GM10847 (cell line): Measurements from ENCODE around the gene CFAP210.

Experiments used
- POLR2A ChIP-seq: IDR thresholded peaks from 2 replicates; pipeline ENCODE4 v1.6.1; 2011; ENCODE audit not compliant: insufficient read length; ENCODE audit errors: extremely low read depth

Gene CFAP210

DNA sequence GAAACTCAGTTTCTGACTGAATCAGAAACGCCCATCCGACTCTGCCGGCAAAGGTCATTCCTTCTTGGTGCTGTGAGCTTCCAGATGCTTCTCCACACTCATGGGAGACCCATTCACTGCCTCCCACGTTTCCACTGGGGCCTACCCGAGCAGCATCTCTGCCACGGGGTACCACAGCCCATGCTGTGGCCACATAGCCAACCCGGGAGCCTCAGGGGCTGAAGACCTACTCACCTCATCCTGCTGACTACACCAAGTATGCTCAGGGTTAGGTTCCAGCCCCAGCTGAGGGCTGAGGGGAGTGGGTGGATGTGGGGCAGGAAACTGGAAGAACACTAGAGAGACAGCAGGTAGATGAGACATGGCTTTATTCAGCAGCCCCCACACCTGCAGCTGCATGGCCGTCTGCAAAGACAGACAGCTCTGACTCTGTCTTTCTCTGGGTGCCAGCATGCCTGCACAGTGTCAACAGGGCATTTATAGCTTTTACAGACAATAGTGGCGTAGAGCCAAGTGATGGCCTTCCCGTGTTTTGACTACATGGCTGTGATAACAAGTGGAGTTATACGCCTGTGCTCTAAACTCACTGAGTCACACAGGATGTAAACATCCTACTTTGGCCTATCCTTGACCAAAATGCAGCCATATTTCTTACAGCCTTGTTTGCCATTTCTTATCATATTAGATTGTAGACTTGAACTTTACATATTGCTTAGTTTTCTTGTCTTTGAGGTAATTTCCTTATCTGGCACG lies 22.9 kb upstream of the CFAP210 start:
- no peak for TF ChIP-seq POLR2A

DNA sequence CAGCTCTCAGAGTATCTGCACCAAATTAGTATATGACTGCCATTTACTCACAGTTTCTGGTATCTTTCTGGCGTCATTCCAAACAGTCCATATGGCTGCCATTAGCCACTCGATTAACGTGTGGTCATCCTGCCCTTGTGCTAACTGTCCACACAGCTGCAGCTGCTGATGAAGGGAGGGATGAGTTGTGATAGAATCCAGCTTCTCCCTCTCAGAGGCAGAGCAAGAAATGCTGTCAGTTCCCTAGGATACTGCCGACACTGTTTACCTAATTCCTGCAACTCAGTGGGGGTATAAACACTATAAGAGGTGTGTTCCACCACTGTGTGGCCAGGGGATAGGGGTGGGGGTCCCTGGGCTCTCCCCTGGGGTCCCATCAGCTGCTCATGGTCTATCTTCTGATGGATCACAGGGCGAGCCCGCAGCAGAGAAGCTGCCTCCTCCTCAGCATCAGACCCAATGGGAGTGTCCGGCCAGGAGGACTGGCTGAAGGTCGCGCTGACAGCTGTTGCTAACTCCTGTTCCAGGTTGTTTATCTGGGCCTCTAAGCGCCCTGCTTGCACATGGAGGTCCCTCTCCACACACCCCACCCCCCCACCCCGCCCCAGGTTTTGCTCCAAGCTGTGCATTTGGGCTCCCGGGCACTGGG lies 22.2 kb upstream of the CFAP210 start:
- no peak for TF ChIP-seq POLR2A

DNA sequence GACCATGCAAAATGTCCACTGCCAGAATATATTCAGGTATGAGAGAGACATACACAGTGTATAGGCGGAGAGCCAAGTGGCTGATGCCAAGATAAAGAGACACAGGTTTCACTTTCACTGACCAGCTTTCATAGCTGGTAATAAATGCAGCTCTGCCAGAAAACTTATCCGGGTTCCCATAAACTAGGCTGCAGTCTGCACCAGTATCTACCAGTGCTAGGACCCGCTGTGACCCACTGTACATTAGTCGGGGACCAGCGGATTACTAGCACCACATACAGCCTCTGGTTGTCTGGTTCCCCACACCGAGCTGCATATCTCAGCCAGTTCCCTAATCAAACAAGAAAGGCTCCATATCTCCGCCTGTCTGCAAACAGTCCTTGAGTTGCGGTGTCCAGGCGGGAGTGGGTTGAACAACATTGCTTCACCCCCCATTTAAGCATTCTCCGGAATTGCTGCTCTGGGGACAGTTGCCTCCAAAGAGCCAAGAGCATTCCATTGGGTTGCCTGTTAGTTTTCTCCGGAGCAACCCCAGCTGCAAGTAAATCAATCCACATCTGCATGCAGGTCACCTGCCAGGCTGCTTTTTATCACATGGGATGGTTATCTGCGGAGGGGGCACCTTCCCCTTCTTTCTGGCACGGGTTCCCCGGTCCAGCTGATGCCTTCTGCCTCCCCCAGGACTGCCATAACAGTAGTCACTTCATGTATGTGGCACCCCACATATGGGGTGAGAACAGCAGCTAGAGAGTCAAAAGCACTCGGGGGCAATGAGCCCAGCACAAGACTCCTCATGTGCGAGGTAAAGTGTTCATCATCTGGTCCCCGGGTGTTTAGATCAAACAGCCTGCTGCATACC lies 21.4 kb upstream of the CFAP210 start:
- TF ChIP-seq POLR2A: no peak

DNA sequence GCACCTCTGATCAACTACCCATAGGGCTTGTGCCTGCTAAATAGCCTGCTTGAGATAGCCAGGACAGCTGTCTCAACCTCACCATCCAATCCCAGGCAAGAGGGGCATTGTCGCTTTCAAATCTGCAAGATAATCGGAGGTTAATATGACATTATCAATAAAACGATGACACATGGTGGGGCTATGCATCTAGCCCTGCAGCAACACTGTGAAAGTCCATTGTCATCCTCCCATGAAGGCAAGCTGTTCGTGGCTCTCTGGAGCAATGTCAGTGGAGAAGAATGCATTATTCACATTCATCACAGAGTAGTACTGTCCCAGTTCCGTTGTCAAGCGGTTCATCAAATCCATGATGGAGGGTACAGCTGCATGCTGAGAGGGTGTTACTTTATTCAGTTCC lies 20.5 kb upstream of the CFAP210 start:
- TF ChIP-seq POLR2A: no peak

DNA sequence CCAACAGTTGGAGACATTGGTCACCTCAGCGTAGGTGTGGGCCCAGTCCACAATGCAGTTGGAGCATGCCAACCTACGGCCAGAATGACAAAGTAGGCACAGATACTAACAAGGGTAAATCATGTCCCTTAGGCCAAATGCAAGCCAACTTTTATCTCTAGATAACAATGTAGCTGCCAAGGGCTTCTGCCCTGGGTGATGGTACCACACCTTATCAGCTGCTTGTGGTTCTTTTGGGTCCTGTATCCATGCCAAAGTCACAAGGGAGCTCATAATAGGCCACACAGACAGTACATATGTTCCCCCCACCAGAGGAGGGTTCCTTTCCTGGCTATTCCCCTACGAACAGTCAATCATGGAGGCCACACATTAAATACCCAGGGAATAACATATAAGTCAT lies 19.1 kb upstream of the CFAP210 start:
- no peak for TF ChIP-seq POLR2A

DNA sequence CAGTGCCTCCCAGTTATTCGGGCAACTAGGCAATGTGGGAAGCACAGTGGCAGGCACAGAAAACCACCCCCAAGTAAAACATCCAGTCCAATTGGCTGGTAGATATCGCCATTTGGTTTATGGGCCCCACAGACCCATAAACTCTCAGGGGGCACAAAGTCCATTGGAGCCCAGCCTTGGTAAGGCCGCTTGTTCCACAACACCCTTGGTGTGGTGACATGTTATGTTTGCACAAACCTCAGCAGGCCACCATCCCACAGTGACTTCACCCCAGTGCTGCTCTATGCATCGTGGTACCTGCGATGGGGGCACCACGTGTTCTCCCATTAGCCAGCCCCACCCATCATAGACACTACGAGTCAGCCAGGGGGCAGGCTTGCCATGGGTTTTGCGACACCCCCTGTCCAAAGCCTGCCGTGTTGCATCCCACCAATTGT lies 18.6 kb upstream of the CFAP210 start:
- TF ChIP-seq POLR2A: no peak

DNA sequence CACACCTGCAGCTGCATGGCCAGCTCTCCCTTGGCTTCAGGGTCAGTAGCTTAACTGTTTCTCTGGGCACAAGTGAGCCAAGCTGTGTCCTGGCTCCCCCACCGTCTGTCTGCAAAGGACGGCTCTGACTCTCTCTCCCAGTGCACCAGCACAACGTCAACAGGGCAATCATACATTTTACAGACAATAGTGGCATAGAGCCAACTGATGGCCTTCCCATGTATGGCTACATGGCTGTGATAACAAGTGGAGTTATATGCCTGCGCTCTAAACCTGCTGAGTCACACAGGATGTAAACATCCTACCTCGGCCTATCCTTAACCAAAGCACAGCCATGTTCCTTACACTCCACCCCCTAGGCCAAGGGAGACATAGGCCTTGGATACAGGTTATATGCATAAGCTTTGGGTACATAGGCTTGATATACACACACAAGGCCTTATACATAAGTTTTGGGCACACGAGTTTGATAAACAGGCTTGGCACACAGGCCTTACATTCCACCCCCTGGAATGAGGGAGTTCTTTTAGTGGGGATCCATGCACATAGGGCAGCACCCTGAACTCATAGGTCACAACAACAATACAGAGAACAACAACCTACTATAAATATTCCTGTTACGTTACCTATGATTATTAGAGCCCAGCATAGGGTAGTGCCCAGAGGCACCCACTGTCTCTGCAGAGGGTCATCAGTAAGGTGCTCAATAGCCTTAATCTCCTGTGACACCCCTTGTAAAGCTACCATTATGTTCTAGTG lies 17.7 kb upstream of the CFAP210 start:
- TF ChIP-seq POLR2A: no peak

DNA sequence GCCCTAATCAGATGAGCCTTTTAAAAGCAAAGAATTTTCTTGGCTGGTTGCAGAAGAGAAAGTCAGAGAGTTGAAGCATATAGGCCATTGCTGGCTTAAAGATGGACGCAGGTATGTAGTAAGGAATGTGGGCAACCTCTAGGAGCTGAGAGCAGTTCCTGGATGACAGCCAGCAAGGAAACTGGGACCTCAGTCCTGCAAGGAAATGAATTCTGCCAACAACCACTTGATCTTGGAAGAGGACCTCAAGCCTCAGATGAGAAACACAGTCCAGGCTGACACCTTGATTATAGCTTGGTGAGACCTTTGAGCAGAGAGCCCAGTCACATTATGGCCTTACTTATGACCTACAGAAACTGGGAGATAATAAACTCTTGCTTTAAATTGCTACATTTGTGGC lies 15.8 kb upstream of the CFAP210 start:
- TF ChIP-seq POLR2A: no peak

DNA sequence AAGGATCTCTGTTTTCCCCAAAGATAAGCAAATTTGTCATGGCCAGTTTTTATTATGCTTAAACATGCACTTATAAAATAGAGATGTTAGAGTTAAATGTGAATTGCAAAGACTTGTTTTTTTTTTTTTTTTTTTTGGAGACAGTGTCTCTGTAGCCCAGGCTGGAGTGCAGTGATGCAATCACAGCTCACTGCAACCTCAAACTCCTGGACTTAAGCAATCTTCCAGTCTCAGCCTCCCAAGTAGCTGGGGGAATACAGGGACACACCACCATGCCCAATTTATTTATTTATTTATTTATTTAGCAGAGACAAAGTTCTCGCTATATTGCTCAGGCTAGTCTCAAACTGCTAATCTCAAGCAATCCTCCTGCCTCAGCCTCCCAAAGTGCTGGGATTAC lies 15.1 kb upstream of the CFAP210 start:
- no peak for TF ChIP-seq POLR2A

DNA sequence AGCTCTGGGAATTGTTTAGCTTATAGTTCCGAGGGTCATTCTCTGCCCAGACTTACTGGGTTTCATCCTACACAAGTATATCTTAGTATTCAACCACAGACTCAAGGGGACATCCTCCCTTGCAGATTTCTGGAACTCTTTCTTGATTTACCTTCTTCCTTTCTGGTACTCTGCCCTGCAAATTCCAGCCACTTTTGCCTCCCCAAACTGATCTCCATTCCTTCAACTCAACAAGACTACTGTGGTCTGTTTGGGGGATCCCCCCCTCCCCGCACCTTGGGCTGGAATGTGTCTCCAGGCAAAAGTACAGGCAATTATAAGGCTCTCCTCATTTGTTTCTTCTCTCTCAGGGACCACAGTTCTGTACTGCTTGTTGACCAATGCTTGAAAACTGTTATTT lies 13.4 kb upstream of the CFAP210 start:
- TF ChIP-seq POLR2A: no peak

DNA sequence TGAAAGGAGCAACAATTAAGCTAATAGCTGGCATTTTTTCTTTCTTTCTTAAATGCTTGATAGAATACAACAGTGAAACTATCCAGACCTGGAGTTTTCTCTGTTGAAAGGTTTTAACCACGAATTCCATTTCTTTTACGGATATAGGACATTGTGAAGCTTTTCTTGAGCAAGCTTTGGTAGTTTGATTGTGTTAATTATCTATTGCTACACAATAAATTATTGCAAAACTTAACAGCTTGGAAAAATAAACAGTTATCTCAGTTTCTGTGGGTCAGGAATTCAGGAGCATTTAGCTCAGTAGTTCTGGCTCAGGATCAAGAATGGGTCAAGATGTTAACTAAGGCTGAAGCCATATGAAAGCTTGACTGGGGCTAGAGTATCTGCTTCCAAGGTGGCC lies 11.7 kb upstream of the CFAP210 start:
- TF ChIP-seq POLR2A: no peak

DNA sequence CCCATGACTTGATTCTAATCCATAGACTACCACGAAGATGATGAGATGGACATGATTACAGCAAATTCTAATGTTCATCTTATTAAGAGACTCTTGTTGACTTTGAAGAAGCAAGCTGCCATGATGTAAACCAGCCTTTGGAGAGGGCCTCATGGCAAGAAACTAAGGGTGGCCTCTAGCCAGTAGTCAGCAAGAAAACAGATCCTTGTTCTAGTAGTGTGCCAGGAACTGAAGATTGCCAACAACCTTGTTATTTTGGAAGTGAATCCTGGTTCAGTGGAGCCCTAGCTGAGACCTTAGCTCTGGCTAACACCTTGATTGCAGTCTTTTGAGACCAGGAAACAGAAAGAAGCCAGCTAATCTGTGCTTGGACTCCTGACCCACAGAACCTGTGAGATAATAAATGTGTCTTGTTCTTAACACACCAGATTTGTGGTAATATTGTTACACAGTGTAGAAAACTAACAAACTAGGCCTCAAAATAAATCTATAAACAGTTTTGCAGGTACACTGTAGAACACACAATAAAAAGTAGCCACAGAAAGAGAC lies 10.0 kb upstream of the CFAP210 start:
- TF ChIP-seq POLR2A: no peak

DNA sequence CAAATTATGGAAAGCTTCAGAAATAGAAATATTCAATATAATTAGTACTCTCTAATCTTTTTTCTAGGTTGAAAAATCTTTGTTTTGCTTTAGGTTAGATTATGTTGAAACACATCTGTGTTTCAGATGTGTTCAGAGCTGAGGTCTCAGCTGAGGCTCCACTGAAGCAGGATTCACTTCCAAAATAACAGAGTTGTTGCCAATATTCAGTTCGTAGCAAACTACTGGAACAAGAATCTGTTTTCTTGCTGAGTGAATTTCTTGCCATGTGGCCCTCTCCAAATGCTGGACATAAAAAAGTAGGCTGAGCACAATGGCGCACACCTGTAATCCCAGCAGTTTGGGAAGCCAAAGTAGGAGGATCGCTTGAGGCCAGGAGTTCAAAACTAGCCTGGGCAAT lies 8.8 kb upstream of the CFAP210 start:
- no peak for TF ChIP-seq POLR2A

DNA sequence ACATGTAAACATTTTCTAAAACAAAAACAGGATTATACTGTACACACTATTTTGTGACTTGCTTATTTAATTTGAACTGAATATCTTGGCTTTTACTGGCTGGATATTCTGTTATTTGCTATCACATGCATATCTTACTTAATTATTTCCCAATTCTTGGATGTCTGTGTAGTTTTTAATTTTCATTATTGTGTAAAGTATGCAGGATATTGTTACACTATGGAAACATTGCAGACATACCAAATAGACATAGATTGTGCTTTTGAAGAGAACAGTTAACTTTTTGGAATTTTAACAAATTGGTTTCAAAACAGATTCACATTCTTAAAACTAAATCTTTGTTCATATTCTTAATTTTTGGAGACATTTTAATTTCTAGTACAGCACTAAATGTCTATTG lies 2.2 kb upstream of the CFAP210 start:
- TF ChIP-seq POLR2A: no peak

DNA sequence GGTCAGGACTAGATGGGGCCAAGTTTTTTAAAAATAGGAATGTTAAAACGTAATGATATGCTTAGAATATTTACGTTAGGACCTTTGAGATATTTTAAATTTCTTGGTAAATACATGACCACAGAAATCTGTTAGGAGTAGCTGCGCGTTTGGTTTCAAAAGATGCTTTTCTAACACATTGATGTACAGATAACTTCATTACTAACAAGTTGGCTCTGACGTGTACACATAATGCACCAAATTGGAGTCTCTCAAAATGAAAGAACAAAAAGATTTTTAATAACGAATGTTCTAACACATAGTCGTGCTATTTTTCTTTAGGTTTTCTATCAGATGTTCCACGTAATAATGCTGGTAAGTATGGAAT lies 672 bp upstream of the CFAP210 start:
- TF ChIP-seq POLR2A: no peak
